Measurements from ENCODE around the gene FXYD1.

The FXYD1 gene

DNA sequence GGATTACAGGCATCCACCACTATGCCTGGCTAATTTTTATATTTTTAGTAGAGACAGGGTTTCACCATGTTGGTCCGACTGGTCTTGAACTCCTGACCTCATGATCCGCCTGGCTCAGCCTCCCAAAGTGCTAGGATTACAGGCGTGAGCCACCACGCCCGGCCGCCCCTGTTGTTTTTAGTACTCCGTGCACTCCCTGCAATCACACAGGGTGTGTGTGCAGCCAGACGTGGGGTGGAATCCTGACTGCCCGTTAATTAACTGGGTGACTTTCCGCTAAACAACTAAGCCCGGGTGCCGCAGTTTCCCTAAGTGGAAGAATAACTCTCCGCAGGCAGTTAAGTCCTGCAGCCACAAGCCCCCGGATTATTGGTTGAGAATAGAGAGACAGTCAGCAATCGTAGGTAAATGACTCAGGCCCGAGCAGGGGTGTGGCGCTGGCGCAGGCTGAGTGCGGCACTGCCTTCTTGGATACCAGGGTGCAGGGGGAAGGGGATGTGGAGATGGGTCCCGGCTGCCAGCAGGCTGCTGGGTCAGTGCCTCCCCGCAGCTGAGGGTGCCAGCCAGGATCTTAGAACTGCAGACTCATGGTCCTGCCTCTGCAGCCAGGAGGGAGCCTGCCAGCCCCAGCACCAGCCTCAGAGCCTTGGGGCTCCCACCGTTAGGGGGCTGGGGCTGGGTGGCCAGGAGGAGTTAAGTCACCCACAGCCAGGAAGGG, 29.1 kb upstream of the FXYD1 start:
- TF ChIP-seq CTCF (IDR thresholded peaks at IDR 0.05; ENCODE audit: low read depth, low read length), result no peak
- Histone ChIP-seq H3K9me3 (ENCODE audit: severe bottlenecking) (peaks cover 4% of the 10 kb centered on the region), H3K4me3 (ENCODE audit: low read depth, low read length) (no peak overlapping the region), H3K27me3 (ENCODE audit: insufficient read depth, low read depth, severe bottlenecking) (no peaks in the 10 kb centered on the region), H3K27ac (peak overlapping the region; percentile 67), H3K36me3 (no peaks in the 10 kb centered on the region)
- peak; percentile 65 for DNase-seq

DNA sequence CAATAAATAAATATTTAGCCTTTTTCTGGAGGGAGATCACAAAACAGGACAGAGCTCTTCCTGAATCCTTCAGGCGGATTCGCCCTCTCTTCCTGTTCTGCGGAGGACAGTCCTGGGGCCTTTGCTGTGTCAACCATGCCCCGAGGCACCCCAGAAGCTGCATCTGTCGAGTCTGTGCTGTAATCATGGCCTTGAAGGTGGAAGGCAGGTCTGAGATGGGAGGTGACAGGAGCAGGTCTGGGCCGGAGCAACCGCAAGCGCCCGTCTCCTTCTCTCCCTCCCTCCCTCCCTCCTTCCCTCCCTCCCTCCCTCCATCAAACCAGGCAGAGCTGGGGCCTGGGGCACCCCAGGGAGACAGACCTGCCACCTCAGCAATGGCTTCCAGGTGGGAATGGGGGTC, 27.6 kb upstream of the FXYD1 start:
- Histone ChIP-seq H3K4me3 (ENCODE audit: low read depth, low read length) (no peak overlapping the region), H3K27ac (peak overlapping the region; percentile 70), H3K9me3 (ENCODE audit: severe bottlenecking) (no peaks in the 10 kb centered on the region), H3K36me3 (no peaks in the 10 kb centered on the region), H3K27me3 (ENCODE audit: insufficient read depth, low read depth, severe bottlenecking) (no peaks in the 10 kb centered on the region)
- no peak for TF ChIP-seq CTCF (IDR thresholded peaks at IDR 0.05; ENCODE audit: low read depth, low read length)
- DNase-seq, result peak; percentile 54

DNA sequence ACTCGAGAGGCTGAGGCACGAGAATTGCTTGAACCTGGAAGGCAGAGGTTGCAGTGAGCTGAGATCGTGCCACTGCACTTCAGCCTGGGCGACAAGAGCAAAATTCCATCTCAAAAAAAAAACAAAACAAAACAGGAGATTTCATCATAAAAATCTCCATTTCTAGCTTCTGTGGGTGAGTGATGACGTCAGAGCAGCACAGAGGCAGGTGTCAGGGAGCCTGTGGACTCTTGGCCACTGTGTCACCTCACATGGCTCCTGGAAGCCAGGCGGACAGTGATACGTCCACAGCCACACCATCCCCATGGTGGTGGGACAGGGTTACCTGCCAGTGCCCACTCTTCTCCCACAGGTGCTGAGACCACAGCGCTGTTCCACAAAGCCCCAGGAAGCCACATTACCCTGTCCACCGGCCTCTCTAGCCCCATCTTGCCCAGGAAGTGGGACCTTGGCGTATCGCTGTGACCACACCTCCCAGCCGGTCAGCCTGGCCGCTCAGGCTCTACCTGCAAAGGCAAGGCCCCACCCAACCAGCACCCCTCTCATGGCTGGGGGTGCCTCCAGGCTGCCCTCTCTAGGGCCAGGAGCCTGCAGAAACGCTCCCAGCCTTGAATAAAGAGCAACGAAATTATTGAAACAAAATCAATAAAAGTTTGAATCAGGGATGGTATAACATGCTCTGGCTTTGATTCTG, 25.5 kb upstream of the FXYD1 start:
- H3K36me3 ChIP-seq, result no peaks in the 10 kb centered on the region
- no peak for TF ChIP-seq CTCF (IDR thresholded peaks at IDR 0.05; ENCODE audit: low read depth, low read length)
- no peaks in the 10 kb centered on the region for H3K27me3 ChIP-seq (ENCODE audit: insufficient read depth, low read depth, severe bottlenecking)
- no peaks in the 10 kb centered on the region for H3K9me3 ChIP-seq (ENCODE audit: severe bottlenecking)
- no peak overlapping the region for H3K27ac ChIP-seq
- DNase-seq, result no peak
- H3K4me3 ChIP-seq (ENCODE audit: low read depth, low read length), result no peak overlapping the region

DNA sequence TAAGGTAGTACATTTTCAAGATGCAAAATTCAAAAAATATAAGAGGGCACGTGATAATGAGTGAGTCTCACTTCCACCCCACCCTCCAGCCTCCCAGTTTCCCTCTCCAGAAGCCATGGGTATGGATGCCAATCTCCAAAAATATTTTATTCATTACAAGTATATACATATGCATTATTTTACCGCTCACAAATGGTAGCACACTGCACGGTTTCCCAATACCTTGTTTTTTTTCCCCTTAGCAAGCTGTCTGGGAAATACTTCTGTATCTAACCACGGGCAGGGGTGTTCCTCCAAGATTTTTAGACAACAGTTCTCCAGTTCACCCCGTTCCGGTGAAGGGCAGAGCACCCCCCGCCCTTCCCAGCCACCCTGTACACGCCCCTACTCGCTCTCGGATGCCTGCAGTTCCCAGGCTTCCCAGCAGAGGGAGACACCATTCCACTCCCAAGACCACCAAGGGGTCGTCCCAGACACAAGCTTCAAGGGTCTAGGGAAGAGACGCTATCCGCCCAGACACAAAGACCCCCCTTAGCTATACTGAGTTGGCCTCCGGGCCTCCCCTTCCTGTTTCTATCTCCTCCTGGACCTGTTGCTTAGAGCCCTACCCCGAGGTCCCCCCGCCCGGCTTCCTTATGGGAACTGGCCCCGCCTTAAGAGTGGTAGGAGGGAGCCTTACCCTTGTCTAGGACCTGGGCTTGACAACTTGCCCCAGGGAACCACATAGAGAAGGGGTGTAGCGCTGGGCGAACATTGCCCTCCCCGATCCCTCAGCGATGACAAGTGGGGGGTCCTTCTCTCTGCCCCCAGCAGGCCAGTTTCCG, 24.1 kb upstream of the FXYD1 start:
- peak; percentile 95 for TF ChIP-seq CTCF (IDR thresholded peaks at IDR 0.05; ENCODE audit: low read depth, low read length)
- Histone ChIP-seq H3K27me3 (ENCODE audit: insufficient read depth, low read depth, severe bottlenecking) (no peaks in the 10 kb centered on the region), H3K27ac (peak overlapping the region; percentile 98), H3K36me3 (no peaks in the 10 kb centered on the region), H3K4me3 (ENCODE audit: low read depth, low read length) (peak overlapping the region; percentile 35), H3K9me3 (ENCODE audit: severe bottlenecking) (no peaks in the 10 kb centered on the region)
- DNase-seq, result peak; percentile 89

DNA sequence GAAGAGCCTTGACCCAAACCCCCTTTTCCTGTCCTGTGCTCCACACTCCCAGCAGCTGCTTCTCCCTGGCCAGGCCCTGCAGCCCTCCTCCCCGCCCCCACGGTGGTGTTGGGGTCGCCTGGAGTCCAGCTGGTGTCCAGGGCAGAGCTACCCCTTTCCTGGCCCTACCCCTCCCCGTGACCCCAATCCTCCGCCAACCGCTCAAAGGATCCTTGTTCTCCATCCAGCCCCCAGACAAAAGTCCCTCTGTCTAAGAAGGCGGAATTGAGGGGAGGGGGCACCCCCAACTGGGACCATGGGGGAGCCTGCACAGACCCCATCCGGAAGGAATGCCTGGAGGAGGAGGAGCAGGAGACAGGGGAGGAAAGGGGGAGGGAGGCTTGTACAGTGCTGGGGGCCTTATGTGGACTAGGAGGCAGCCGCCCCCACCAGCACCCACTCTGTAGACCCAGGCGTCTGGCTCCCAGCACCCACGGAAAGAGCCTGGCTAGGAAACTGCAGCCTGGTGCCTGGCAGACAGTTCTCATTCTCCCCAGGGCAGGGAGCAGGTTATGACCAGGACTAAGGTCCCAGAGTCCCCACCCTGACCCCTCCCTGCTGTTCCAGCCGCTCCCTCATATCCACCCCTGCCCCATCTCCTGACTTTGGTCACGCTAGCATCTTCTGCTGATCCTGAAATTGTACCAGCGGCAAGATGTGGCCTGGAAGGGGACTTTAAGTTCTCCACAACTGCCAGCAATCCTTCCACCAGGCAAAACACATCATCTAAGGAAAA, 23.3 kb upstream of the FXYD1 start, which contains the start of gene FXYD3:
Gene FXYD3 (plus strand): TSS at position 647 of the 775 bp plus-strand sequence. CDS start 3,554 bp downstream, outside the sequence.
- H3K9me3 ChIP-seq (ENCODE audit: severe bottlenecking), result no peaks in the 10 kb centered on the region
- peak within 1 kb of the TSS; percentile 98 for H3K27ac ChIP-seq
- H3K36me3 ChIP-seq, result no peaks in the 10 kb centered on the region
- peak within 1 kb of the TSS; percentile 35 for H3K4me3 ChIP-seq (ENCODE audit: low read depth, low read length)
- no peak for TF ChIP-seq CTCF (IDR thresholded peaks at IDR 0.05; ENCODE audit: low read depth, low read length)
- no peaks in the 10 kb centered on the region for H3K27me3 ChIP-seq (ENCODE audit: insufficient read depth, low read depth, severe bottlenecking)
- no peak for DNase-seq

Data from WERI-Rb-1 (cell line).